A549 treated with AZD9567 at 1 μM for 4 hours (cell line): Measurements from ENCODE around the gene NT5C1A. TPM values are rescaled to one million over a fixed set of nuclear protein-coding genes. Genes with fewer than 3 reads are reported as not detected.

Experiments used
- total RNA-seq: library from RNA; stranded (reverse); fragments of 200-300 nt; extraction: Qiagen RNA extraction; gene quantifications from 5 replicates; pipeline ENCODE4 v1.2.3, GENCODE V29; 2022; ENCODE audit not compliant: insufficient read depth

The NT5C1A gene
- total RNA-seq: not detected in 5 replicates

DNA sequence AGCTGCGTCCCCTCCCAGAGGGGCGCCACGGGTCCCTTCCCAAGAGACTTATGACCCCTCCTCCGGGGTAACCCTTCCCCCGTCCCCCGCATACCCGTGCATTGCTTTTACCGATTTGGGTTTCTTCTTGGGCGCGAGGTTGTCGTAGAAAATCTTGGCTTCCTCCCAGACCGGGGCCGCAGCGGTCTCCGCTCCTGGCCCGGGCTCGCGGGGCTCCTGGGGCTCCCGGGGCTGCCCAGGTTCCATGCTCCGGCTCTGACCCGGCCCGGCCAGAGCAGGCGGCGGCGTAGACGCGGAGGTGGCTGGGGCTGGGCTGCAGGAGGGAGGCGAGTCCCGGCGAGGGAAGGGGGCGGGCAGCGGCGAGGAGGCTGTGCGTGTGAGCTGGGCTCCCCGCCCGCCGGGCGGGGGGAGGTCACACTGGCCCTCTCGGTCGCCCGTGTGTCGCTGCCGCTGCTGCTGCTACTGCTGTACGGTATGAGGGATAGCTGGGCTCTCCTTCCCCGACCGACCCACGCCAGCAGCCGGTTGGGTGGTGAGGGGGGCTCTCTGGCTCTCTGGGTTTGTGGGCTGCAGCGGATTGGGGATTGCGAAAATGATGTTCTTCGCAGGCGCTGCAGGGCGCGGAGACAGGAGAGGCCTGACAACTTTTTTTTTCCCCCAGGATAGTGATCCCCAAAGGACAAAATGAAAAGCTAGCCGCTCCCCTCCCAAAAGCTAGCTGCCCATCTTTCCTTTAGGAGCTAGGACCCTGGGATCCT is at the start of gene NT5C1A:
Gene NT5C1A (minus strand): TSS at position 315 of the 758 bp plus-strand sequence. CDS start 69 bp downstream, at position 246.

DNA sequence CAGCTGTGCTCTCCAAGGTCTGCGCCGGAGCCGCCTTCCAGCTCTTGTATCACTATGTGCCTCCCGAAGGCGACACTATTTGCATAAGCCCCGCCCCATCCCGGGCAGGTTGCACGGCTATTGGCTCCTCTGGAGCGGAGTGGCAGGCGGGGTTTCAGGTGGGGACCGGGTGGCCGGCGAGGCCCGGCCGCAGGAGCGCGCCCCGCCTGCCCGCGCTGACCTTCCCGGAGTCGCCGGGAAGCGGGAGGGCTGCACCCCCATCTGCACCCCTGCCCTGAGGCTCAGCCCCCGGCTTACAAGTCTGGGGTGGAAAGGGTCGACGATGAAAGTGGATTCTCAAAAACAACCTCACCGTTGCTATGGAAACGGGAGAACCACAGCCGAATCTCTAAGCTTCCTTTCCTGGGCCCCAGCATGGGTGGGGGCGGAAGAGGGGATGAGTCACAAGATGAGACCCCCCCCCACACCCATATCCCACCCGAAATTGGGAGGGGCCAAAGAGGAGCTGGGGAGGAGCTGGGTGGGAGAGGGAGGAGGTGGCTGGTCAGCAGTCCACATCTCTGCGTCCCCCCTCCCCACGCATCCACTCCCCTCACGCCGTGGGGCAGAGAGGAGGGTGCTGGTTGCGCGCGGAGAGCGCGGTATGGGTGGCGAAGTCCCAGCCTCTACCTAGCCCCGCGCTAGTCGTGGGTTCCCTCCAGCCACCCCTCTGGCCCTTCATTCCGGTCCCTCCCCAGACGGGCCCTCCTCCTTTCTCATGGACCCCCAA is 19.7 kb upstream of the NT5C1A start, which contains the start of gene HPCAL4:
Gene HPCAL4 (minus strand): TSS at position 51 of the 769 bp plus-strand sequence. CDS start 6,830 bp downstream, outside the sequence.

DNA sequence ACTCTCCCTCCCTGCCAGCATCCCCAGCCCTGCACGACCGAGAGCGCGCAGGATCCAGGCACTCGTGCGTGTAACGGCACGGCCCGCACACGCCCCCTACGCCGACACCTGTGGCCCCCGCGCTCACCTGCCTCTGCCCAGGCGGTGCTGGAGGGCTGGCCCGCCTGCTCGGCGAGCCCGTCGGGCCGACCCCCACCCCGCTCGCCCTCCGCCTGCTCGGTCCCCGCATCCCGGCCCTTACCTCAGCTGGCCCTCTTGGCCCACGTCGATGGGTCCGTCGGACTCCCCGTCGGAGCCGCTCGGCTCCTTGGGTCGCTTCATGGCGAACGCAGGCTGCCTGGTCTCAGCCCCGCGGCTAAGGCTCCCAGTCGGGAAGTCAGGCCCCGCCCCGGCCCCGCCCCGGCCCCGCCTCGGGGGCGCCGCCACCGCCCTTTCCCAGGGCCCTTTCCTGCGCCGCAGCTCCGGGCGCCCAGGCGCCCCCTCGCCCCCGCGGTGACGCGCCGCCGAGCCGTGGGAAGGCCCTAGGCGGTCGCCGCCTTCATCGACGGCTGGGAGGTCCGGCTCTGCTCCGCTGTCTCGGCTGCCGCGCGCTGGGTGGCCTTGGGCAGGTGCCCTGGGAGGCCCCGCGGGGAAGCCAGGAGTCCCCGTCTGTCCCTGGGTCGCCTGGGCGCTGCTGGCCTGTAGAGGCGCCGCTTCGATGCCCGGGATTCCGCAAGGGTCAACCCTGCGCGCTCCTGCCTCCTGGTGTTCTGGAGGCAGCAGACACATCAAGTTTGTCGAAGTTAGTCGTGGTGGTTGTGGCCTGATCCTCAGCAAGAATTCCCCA is 32.4 kb downstream of the NT5C1A start, which contains the start of gene HEYL:
Gene HEYL (minus strand): TSS at position 339 of the 826 bp plus-strand sequence. CDS start 18 bp downstream, at position 321.

Other genes with a start within 250 kb of the NT5C1A start
- 0.20 to 0.29 TPM (median 0.23 TPM) in 4 of 5 replicates, not detected in the other for gene BMP8A, start 180.5 kb downstream of the NT5C1A start, total RNA-seq
- 131 to 156 TPM (median 140 TPM) in 5 replicates for gene PABPC4, start 95.3 kb downstream of the NT5C1A start, total RNA-seq
- gene HEYL, start 32.5 kb downstream of the NT5C1A start, total RNA-seq: 2.1 to 3.7 TPM (median 3.6 TPM) in 5 replicates
- 0.26 to 0.86 TPM (median 0.30 TPM) in 5 replicates for gene HPCAL4, start 19.3 kb upstream of the NT5C1A start, total RNA-seq
- 39.6 to 44.0 TPM (median 41.2 TPM) in 5 replicates for gene PPIE, start 66.8 kb upstream of the NT5C1A start, total RNA-seq
- gene OXCT2, start 99.2 kb upstream of the NT5C1A start, total RNA-seq: 0.57 to 0.82 TPM (median 0.66 TPM) in 4 of 5 replicates, not detected in the other
- gene BMP8B, start 116.8 kb upstream of the NT5C1A start, total RNA-seq: 4.2 to 5.5 TPM (median 5.1 TPM) in 5 replicates
- gene TRIT1, start 211.4 kb upstream of the NT5C1A start, total RNA-seq: 15.0 to 24.7 TPM (median 16.4 TPM) in 5 replicates
- gene MYCL, start 229.8 kb upstream of the NT5C1A start, total RNA-seq: 0.95 to 1.7 TPM (median 1.2 TPM) in 5 replicates